GM18505 (cell line): Measurements from ENCODE around the gene HUS1.
"Not testable (repeated sequence)": the region's sequence is repeated elsewhere in the genome, so short reads cannot be mapped to it uniquely, and the experiment has no call there.

Source experiments
- ATAC-seq: cut with Tn5 transposase; IDR thresholded peaks from one replicate; pipeline ENCODE4 v1.9.1; 2021; ENCODE audit not compliant: unreplicated experiment
- POLR2A ChIP-seq: IDR thresholded peaks from 4 replicates; pipeline ENCODE4 v1.6.1; 2011; ENCODE audit warnings: borderline replicate concordance; ENCODE audit not compliant: insufficient read depth, insufficient read length; ENCODE audit errors: extremely low read depth

Gene HUS1

GRCh38 chr7:47979145-47979831 lies at the start of gene HUS1:
Gene HUS1, minus strand, starts transcription at chr7:47979615. Its CDS starts 96 bp downstream, at chr7:47979519.
- TF ChIP-seq POLR2A = peak; percentile 86
- ATAC-seq = peak; percentile 99

DNA sequence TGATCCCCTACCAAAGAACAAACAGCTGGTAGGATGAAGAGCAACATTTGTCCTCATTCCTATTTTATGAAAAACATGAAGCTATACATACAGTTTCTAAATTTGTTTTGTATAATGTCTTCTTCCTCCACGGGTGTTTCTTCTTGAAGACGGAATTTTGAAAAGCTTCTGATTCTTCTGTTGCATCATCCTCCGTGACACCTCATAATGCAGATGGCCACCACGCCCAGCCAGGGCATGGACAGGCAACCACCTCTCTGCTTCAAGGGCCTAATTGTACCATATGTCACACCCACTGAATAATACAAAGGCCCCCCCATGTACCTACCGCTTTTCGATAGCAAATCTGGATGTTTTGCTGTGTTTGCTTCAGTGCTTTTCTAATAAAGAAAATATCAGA lies 49.5 kb upstream of the HUS1 start, which contains the start of gene SUN3:
Gene SUN3, minus strand, starts transcription at position 170 of the 400 bp plus-strand sequence. Its CDS starts 169 bp downstream, at position 1.
- ATAC-seq = no peak
- no peak for TF ChIP-seq POLR2A

DNA sequence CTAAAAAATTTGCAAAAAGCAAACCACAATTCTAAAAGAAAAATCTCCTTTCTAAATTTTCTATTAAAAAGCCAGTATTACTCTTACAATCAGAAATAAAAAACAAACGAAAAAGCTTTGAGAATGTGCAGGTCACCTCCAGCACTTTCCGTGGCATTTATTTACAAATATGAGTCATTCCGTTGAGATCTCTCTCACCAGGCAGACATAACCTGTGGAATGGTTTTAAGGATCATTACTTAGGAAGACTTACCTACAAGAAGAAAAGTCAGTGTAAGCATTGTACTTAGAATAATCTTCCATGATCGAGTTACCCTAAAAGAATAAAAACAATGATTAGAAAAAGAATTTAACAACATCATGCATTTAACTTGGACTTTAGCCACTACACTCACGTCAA lies 46.2 kb upstream of the HUS1 start:
- no peak for ATAC-seq
- no peak for TF ChIP-seq POLR2A

- TF ChIP-seq POLR2A = no peak
- ATAC-seq = no peak
Observed at GRCh38 chr7:48017674-48018073, 38.3 kb upstream of the HUS1 start.

GRCh38 chr7:48016641-48017040 lies 37.2 kb upstream of the HUS1 start:
- no peak for TF ChIP-seq POLR2A
- ATAC-seq = no peak

DNA sequence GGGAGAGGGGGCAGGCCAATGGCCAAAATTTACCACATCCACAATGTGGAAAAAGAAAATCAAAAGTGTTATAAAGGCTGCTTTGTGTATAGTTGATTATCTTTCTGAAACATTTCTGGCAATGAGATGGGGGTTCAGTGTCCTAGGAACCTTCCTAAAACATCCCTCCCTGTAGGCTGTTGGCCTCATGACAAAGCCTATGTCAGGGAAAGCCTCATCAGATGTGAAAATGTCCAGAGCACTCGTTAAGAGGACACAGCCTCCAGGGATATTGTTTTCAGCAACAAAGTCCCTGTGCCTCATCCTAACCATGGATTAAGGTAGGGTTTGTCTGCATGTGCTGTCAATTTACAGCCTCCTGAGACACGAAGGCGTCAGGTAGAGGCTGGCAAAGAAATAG lies 32.5 kb upstream of the HUS1 start:
- ATAC-seq = no peak
- no peak for TF ChIP-seq POLR2A

- ATAC-seq = peak; percentile 51
- no peak for TF ChIP-seq POLR2A
Observed at GRCh38 chr7:48011323-48011722, 31.9 kb upstream of the HUS1 start.

DNA sequence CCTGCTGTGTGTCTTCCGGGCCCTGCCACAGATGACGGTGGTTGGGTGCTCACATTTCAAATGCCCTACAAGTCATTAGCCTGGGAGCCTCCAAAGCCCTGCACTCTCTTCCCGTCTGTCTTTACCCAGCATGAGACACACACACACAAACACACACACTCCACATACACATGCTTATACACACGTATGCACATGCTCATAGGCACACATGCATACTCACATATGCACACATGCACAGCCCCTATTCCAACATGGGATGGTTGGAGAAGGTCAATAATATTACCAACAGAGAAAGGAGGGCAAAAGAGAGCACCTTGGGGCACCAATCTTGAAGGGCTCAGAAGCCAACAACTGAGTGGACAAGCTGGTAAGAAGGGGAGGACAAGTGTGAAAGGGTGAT lies 30.5 kb upstream of the HUS1 start:
- no peak for ATAC-seq
- no peak for TF ChIP-seq POLR2A

DNA sequence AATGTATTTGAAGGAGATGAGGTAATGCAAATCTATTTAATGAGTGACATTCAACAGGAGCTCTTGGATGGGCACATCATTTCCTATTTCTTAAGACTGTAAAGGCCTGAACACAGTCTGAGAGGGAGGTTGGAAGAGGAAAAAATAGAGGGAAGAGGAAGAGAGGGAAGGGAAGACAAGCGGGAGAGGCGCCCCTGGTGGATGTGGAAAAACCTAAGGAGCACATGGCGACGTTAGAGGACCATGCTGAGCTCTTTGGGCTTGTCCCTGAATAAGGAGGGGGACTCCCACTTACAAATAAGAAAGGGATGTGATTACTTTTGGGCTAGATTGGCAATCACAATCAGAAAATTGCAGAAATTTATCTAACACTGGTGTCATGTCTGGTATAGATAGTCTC lies 29.8 kb upstream of the HUS1 start:
- ATAC-seq = no peak
- TF ChIP-seq POLR2A = no peak

GRCh38 chr7:48006866-48007265 lies 27.5 kb upstream of the HUS1 start:
- no peak for ATAC-seq
- TF ChIP-seq POLR2A = no peak

GRCh38 chr7:48004638-48005037 lies 25.2 kb upstream of the HUS1 start:
- no peak for ATAC-seq

DNA sequence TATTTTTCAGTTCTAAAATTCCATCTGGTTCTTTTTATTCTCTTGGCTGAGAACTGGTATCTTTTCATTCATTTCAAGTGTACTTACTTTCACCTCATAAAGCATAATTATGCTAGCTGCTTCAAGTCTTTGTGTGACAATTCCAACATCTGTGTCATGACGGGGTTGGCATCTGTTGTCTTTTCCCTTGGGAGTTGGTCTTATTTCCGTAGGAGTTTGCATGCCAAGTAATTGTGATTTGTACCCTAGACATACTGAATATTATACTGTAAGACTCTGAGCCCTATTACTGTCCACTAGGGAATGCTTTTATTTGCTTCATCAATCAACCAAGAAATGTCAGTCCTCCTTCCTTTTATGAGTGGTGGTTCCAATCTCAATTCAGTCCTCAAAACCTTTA lies 24.6 kb upstream of the HUS1 start:
- TF ChIP-seq POLR2A = no peak
- no peak for ATAC-seq

More at GRCh38 chr7:48004638-48005037, 25.2 kb upstream of the HUS1 start:
- TF ChIP-seq POLR2A = no peak

- not testable (repeated sequence) for ATAC-seq
Observed at GRCh38 chr7:48000164-48000563, 20.7 kb upstream of the HUS1 start.

- ATAC-seq = no peak
- no peak for TF ChIP-seq POLR2A
Observed at GRCh38 chr7:47999413-47999812, 20.0 kb upstream of the HUS1 start.

DNA sequence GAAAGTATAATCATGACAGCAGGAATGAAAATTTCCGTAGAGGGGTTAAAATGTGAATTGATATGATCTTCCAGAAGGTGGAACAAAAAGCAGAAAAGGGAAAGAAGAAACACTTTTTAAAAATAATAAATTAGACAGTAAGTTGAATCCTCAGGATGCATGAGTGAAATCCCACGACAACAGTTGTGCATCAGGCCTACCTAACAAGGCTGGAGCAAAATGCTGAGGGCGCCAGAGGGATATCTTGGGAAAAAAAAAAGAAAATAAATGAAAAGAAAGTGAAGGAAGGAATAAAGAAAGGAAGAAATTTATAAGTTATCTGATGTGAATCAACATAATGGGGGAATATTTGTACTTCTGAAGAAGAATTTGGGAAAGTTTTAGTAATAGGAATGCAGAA lies 13.0 kb upstream of the HUS1 start:
- no peak for ATAC-seq
- no peak for TF ChIP-seq POLR2A
